OCI-LY7 (cell line): ENCODE measurements around the gene RIMBP2.

Experiments used
- EZH2phosphoT487 ChIP-seq: fragments of 200-600 bp; sonication (generic); IDR thresholded peaks from 2 replicates; pipeline ENCODE4 v1.6.1; 2018; ENCODE audit warnings: low read depth, borderline replicate concordance, mild to moderate bottlenecking, mixed run types, antibody characterized with exemption, low read length, moderate library complexity, mixed read lengths
- TF ChIP-seq, protein P1 (sequence below): fragments of 200-600 bp; sonication (generic); conservative IDR thresholded peaks from 2 replicates; pipeline ENCODE4 v1.5.1; 2014; ENCODE audit warnings: mild to moderate bottlenecking, antibody characterized with exemption, low read length, moderate library complexity, mixed read lengths

DNA sequence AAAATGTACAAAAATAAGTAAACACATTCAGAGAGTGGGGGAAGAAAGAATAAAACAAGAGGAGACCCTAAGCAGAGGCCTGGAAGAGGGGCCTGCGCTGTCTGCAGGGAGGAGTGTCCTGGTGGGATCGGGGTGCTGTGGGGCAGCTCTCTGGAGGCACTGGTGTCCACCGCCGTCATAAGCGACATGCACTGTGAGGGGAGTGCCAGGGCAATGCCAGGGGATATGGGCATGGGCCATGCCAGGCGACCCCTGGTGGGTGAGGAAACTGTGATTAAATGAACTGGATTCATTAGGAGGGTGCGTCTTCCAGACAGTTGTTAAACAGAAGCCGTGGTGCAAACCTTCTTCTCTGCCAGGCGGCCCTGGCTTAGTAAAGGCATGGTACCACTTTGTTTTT, 261.8 kb downstream of the RIMBP2 start:
- no peak for TF ChIP-seq EZH2phosphoT487
- TF ChIP-seq, protein P1, sequence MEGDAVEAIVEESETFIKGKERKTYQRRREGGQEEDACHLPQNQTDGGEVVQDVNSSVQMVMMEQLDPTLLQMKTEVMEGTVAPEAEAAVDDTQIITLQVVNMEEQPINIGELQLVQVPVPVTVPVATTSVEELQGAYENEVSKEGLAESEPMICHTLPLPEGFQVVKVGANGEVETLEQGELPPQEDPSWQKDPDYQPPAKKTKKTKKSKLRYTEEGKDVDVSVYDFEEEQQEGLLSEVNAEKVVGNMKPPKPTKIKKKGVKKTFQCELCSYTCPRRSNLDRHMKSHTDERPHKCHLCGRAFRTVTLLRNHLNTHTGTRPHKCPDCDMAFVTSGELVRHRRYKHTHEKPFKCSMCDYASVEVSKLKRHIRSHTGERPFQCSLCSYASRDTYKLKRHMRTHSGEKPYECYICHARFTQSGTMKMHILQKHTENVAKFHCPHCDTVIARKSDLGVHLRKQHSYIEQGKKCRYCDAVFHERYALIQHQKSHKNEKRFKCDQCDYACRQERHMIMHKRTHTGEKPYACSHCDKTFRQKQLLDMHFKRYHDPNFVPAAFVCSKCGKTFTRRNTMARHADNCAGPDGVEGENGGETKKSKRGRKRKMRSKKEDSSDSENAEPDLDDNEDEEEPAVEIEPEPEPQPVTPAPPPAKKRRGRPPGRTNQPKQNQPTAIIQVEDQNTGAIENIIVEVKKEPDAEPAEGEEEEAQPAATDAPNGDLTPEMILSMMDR, result no peak
